Peyer's patch (tissue), 4 donors: ENCODE results near the gene RERE. TPM values are rescaled to one million over a fixed set of nuclear protein-coding genes. Genes with fewer than 3 reads are reported as not detected.

Source experiments
- DNase-seq, 3 donors: peaks; one replicate each; pipeline ENCODE4 v3.0.0-alpha.2; 2017 to 2019
- H3K27ac ChIP-seq, 4 donors: fragments of 200-600 bp; sonication (generic); one replicate each; pipeline ENCODE4 v1.5.1; 2016 to 2019
- H3K27me3 ChIP-seq, 2 donors: fragments of 200-600 bp; sonication (generic); one replicate each; pipeline ENCODE4 v1.5.1; 2019
- H3K36me3 ChIP-seq, 3 donors: fragments of 200-600 bp; sonication (generic); one replicate each; pipeline ENCODE4 v1.5.1; 2016 to 2019
- H3K4me1 ChIP-seq, 4 donors: fragments of 200-600 bp; sonication (generic); one replicate each; pipeline ENCODE4 v1.5.1; 2016 to 2019
- H3K4me3 ChIP-seq, 4 donors: fragments of 200-600 bp; sonication (generic); 1 replicate in 3 of 4; 2 replicates in 1 of 4; pipeline ENCODE4 v1.5.1; 2016 to 2019; ENCODE audit warnings: mild to moderate bottlenecking in 1 of 4
- H3K9me3 ChIP-seq, 4 donors: fragments of 200-600 bp; sonication (generic); one replicate each; pipeline ENCODE4 v1.5.1; 2016 to 2019; ENCODE audit warnings: mild to moderate bottlenecking in 1 of 4
- CTCF ChIP-seq, 6 experiments: fragments of 450-650 bp in 4 of 6; fragments of 200-600 bp in 2 of 6; sonication (generic) in 1 of 6; IDR thresholded peaks; one replicate each; pipeline ENCODE4 v1.5.1; 2017 to 2019; ENCODE audit warnings: antibody characterized with exemption in 6 of 6, mild to moderate bottlenecking in 3 of 6, moderate library complexity in 1 of 6
- POLR2A ChIP-seq, 2 donors: fragments of 450-650 bp; IDR thresholded peaks; one replicate each; pipeline ENCODE4 v1.5.1; 2017; ENCODE audit warnings: antibody characterized with exemption in 2 of 2, mild to moderate bottlenecking in 2 of 2, moderate library complexity in 2 of 2
- total RNA-seq, 4 donors: library from RNA; depleted of rRNA; stranded (reverse); fragments of >200 nt; gene quantifications; one replicate each; pipeline ENCODE4 v1.1.0, GENCODE V29; 2016

Gene RERE
- total RNA-seq, 4 donors from 2014 or later = 98.5 to 528 (median 110) TPM

- peaks cover 0 to 60% (median 7%) of the 10 kb centered on the region in 4 donors for H3K4me1 ChIP-seq
- TF ChIP-seq POLR2A (IDR thresholded peaks at IDR 0.05) = no peak
- no peak for TF ChIP-seq CTCF (IDR thresholded peaks at IDR 0.05)
- DNase-seq = no peak
- H3K27me3 ChIP-seq = no peaks in the 10 kb centered on the region
- no peak overlapping the region for H3K4me3 ChIP-seq
- peak overlapping the region; percentile 34 to 75 (median 37) for H3K27ac ChIP-seq
- H3K9me3 ChIP-seq = no peaks in the 10 kb centered on the region
- peaks cover 0 to 18% (median 0%) of the 10 kb centered on the region in 3 donors for H3K36me3 ChIP-seq
Measured at GRCh38 chr1:8378981-8379470, 438.4 kb downstream of the RERE start.

GRCh38 chr1:8378178-8378577, 439.3 kb downstream of the RERE start:
- no peaks in the 10 kb centered on the region for H3K9me3 ChIP-seq
- H3K4me3 ChIP-seq = no peak overlapping the region
- H3K27me3 ChIP-seq = no peaks in the 10 kb centered on the region
- TF ChIP-seq CTCF (IDR thresholded peaks at IDR 0.05) = no peak
- no peak for TF ChIP-seq POLR2A (IDR thresholded peaks at IDR 0.05)
- DNase-seq = no peak
- H3K27ac ChIP-seq = peak overlapping the region; percentile 34 to 75 (median 37)
- H3K36me3 ChIP-seq = peaks cover 0 to 18% (median 0%) of the 10 kb centered on the region in 3 donors
- H3K4me1 ChIP-seq = peaks cover 0 to 58% (median 1%) of the 10 kb centered on the region in 4 donors

- Histone ChIP-seq H3K27me3 (no peaks in the 10 kb centered on the region), H3K36me3 (peaks cover 0 to 18% (median 0%) of the 10 kb centered on the region in 3 donors), H3K4me1 (peaks cover 0 to 58% (median 0%) of the 10 kb centered on the region in 4 donors), H3K9me3 (no peaks in the 10 kb centered on the region), H3K27ac (no peak overlapping the region), H3K4me3 (no peak overlapping the region)
- no peak for DNase-seq
- TF ChIP-seq CTCF (IDR thresholded peaks at IDR 0.05) (no peak), POLR2A (IDR thresholded peaks at IDR 0.05) (no peak)
Measured at GRCh38 chr1:8377271-8377981, 440.0 kb downstream of the RERE start.

- H3K9me3 ChIP-seq = no peaks in the 10 kb centered on the region
- no peak for DNase-seq
- TF ChIP-seq CTCF (IDR thresholded peaks at IDR 0.05) (no peak), POLR2A (IDR thresholded peaks at IDR 0.05) (no peak)
- no peak overlapping the region for H3K4me3 ChIP-seq
- H3K4me1 ChIP-seq = peaks cover 0 to 61% (median 0%) of the 10 kb centered on the region in 4 donors
- H3K27ac ChIP-seq = peak overlapping the region in 1 of 4 donors; percentile 22
- H3K27me3 ChIP-seq = no peaks in the 10 kb centered on the region
- peaks cover 0 to 18% (median 0%) of the 10 kb centered on the region in 3 donors for H3K36me3 ChIP-seq
Measured at GRCh38 chr1:8376358-8376840, 441.0 kb downstream of the RERE start.

- DNase-seq = peak in 1 of 3 donors; percentile 67
- no peak overlapping the region for H3K4me3 ChIP-seq
- peak overlapping the region in 2 of 4 donors; percentile 23 to 75 for H3K27ac ChIP-seq
- no peak for TF ChIP-seq POLR2A (IDR thresholded peaks at IDR 0.05)
- TF ChIP-seq CTCF (IDR thresholded peaks at IDR 0.05) = peak in 5 of 6 experiments; percentile 20 to 58 (median 49)
- H3K9me3 ChIP-seq = no peaks in the 10 kb centered on the region
- H3K4me1 ChIP-seq = peaks cover 0 to 65% (median 0%) of the 10 kb centered on the region in 4 donors
- peaks cover 0 to 9% (median 0%) of the 10 kb centered on the region in 3 donors for H3K36me3 ChIP-seq
- no peaks in the 10 kb centered on the region for H3K27me3 ChIP-seq
Measured at GRCh38 chr1:8374812-8375211, 442.6 kb downstream of the RERE start.
